Bronchial epithelial cell (primary cell): ENCODE measurements around the gene TSPAN15. TPM values are rescaled to one million over a fixed set of nuclear protein-coding genes. Genes with fewer than 3 reads are reported as not detected.
A peak's percentile ranks its signal among the peaks of the same experiment; 100 is the strongest.

Experiments used
- DNase-seq: peaks from one replicate; pipeline ENCODE4 v3.0.0-alpha.2; 2010; ENCODE audit warnings: low read depth
- FAIRE-seq: peaks from 2 replicates; lab custom pipeline; 2011; peaks lifted over from hg19 to GRCh38; lab: Jason Lieb, UNC
- H3K27me3 ChIP-seq: 2 replicates; pipeline ENCODE4 v1.5.1; 2011; ENCODE audit warnings: low read length; ENCODE audit not compliant: control insufficient read depth, insufficient read depth
- H3K36me3 ChIP-seq: 2 replicates; pipeline ENCODE4 v1.5.1; 2011; ENCODE audit warnings: low read length; ENCODE audit not compliant: control insufficient read depth, insufficient read depth
- H3K4me3 ChIP-seq: 2 replicates; pipeline ENCODE4 v1.5.1; 2011; ENCODE audit warnings: mild to moderate bottlenecking, low read depth, low read length, control low read depth
- total RNA-seq: library from RNA; depleted of rRNA; stranded (reverse); fragments of >200 nt; gene quantifications from 2 replicates; pipeline ENCODE4 v1.2.1, GENCODE V29; 2014
- TF ChIP-seq, protein P1 (sequence below): IDR thresholded peaks from 2 replicates; pipeline ENCODE4 v1.5.1; 2011; ENCODE audit warnings: mild to moderate bottlenecking, moderate library complexity, low read length, control low read depth, inconsistent platforms; ENCODE audit not compliant: insufficient read depth, severe bottlenecking

Gene TSPAN15
- total RNA-seq, 1 donor from 2014 or later, result 12.1 TPM

DNA sequence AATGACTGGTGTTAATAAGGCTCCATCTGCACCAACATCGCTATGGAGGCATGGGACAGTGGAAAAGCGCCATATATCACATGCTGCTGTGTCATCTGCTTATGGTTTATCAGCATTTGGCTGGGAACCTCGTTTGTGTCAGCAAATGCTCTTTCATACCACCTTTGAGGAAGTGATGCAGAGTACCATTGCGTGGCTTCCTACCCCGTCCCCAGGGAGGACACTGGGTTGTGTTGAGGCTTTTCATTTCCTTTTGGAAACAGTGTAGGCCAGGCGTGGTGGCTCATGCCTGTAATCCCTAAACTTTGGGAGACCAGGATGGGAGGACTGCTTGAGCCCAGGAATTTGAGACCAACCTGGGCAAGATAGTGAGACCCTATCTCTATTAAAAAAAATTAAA, 41.3 kb upstream of the TSPAN15 start:
- TF ChIP-seq, protein P1, sequence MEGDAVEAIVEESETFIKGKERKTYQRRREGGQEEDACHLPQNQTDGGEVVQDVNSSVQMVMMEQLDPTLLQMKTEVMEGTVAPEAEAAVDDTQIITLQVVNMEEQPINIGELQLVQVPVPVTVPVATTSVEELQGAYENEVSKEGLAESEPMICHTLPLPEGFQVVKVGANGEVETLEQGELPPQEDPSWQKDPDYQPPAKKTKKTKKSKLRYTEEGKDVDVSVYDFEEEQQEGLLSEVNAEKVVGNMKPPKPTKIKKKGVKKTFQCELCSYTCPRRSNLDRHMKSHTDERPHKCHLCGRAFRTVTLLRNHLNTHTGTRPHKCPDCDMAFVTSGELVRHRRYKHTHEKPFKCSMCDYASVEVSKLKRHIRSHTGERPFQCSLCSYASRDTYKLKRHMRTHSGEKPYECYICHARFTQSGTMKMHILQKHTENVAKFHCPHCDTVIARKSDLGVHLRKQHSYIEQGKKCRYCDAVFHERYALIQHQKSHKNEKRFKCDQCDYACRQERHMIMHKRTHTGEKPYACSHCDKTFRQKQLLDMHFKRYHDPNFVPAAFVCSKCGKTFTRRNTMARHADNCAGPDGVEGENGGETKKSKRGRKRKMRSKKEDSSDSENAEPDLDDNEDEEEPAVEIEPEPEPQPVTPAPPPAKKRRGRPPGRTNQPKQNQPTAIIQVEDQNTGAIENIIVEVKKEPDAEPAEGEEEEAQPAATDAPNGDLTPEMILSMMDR, result no peak
- Histone ChIP-seq H3K27me3 (no peaks in the 10 kb centered on the region), H3K36me3 (no peaks in the 10 kb centered on the region), H3K4me3 (no peak overlapping the region)
- DNase-seq, result no peak
- no peak for FAIRE-seq

DNA sequence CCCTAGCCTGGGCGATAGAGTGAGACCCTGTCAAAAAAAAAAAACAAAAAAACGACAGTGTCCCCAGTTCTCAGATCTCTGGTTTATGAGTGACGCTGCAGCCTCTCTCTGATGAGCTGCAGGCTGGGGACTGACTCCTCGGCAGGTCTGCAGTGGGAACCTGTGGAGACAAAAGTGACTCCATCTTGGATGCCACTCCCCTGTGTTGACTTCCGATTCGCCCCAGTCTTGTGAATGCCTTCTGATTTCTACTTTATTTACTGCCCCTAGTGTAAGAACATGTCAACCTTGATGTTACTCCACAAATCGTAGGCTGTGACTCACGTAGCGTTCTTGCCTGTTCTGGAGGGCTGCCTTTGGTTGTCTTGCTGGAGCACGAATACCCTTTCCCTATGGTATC, 40.8 kb upstream of the TSPAN15 start:
- TF ChIP-seq, protein P1, result no peak
- FAIRE-seq, result no peak
- DNase-seq, result no peak
- no peaks in the 10 kb centered on the region for H3K27me3 ChIP-seq
- H3K36me3 ChIP-seq, result no peaks in the 10 kb centered on the region
- H3K4me3 ChIP-seq, result no peak overlapping the region

DNA sequence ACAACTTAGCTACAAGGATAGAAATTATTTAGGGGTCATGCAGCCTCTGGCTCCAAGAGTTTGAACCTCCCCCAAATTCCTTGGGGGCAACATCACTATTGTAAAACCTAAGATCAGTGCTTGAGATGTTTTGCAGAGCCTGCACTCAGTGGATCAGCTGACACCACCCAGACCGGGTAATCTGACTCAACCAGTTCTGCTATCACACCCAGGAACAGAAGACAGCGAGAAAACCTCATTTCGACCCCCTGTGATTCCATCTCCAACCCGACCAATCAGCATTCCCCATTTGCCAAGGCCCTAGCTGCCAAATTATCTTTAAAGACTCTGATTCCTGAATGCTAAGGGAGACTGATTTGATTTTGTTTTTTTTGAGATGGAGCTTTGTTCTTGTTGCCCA, 39.8 kb upstream of the TSPAN15 start:
- no peak for FAIRE-seq
- H3K27me3 ChIP-seq, result no peaks in the 10 kb centered on the region
- TF ChIP-seq, protein P1, result no peak
- DNase-seq, result no peak
- no peaks in the 10 kb centered on the region for H3K36me3 ChIP-seq
- no peak overlapping the region for H3K4me3 ChIP-seq

DNA sequence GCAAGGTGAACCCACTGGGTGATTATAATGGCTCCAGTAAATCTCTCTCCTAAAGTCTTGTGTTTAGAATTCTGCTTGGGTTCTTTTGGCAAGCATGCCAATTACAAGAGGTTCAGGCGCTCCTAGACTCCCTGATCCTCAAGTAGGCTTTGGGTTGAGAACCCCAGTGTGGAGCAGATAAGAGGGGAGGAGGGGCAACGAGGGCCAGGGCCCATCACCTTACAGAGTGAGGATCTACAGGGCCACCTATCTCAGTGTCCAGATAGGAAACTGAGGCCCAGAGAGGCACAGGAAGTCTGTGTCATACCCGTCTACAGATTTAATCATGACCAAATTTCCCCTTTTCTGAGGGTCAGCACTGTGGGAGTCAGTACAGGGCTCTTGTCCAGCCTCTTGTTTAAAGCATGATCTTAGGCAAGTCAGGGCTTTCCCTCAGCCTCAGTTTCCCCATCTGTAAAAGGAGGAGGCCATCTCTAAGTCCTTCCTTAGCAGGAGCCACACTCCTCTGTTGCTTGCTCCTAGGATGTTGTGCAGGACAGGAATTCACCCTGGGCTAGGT, 39.0 kb upstream of the TSPAN15 start:
- Histone ChIP-seq H3K36me3 (no peaks in the 10 kb centered on the region), H3K4me3 (no peak overlapping the region), H3K27me3 (no peaks in the 10 kb centered on the region)
- FAIRE-seq (no peak), DNase-seq (no peak)
- TF ChIP-seq, protein P1, result no peak

DNA sequence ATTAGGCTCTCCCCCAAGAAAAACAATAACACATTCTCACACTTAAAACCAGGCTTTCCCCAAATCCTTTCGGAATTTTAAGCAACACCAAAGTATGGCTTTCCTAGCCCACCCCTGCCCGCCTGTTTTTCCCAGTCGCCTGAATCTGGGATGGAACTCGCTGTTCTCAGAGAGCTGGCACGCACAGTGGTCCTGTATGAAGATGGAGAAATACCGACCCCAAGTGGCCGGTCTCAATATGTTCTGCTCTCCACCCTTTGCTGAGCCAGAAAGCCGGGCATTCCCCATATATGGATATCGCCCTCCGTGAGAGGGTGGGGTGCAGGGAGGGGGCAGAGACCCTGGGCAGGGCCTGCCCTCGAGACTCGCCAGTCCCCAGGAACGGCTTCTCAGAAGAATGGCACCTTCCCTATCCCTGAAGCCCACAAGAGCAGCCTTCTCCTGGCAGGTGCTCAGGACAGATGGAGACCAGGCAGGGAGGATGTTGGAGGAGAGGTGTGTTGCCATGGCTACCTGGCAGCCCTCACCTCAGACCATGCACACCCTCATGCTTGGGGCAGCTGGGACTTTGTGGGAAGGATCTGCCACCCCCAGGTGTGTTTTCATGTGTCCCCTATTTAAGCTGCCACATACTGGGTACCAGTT, 37.9 kb upstream of the TSPAN15 start:
- FAIRE-seq (peak; percentile 47), DNase-seq (peak; percentile 43)
- TF ChIP-seq, protein P1, result peak; percentile 61
- H3K4me3 ChIP-seq, result no peak overlapping the region
- H3K36me3 ChIP-seq, result no peaks in the 10 kb centered on the region
- no peaks in the 10 kb centered on the region for H3K27me3 ChIP-seq
